HEK293 (cell line): ENCODE measurements around the gene IRF1.
A peak's percentile ranks its signal among the peaks of the same experiment; 100 is the strongest.

Source experiments
- CTCF ChIA-PET: fragments of 350-600 bp; formaldehyde crosslinking; extraction: SDS; loops from one replicate; lab custom pipeline; 2021; ENCODE audit warnings: antibody characterized with exemption; lab: Yijun Ruan, JAX
- POLR2A ChIA-PET: fragments of 300-600 bp; formaldehyde crosslinking; extraction: SDS; loops from one replicate; lab custom pipeline; 2020; ENCODE audit warnings: antibody characterized with exemption, inconsistent platforms; lab: Yijun Ruan, JAX
- H3K27ac ChIP-seq: fragments of 200-500 bp; sonication (Bioruptor generic); 2 replicates; pipeline ENCODE4 v1.5.1; 2014; ENCODE audit warnings: low read depth, low read length, control low read depth, inconsistent platforms; ENCODE audit errors: extremely low read depth
- H3K36me3 ChIP-seq, 2 experiments: fragments of 200-500 bp in 1 of 2; sonication (Bioruptor generic) in 1 of 2; 1 replicate in 1 of 2; 2 replicates in 1 of 2; pipeline ENCODE4 v1.5.1; 2014 to 2017; ENCODE audit warnings: inconsistent platforms in 2 of 2, low read length in 2 of 2; ENCODE audit not compliant: control insufficient read depth in 2 of 2, insufficient read depth in 1 of 2
- H3K4me1 ChIP-seq: fragments of 200-500 bp; sonication (Bioruptor generic); 2 replicates; pipeline ENCODE4 v1.5.1; 2014; ENCODE audit warnings: mild to moderate bottlenecking, low read length, inconsistent platforms; ENCODE audit not compliant: control insufficient read depth, insufficient read depth
- H3K4me3 ChIP-seq: 2 replicates; pipeline ENCODE4 v1.5.1; 2011; ENCODE audit warnings: low read depth, mild to moderate bottlenecking, control low read depth, low read length, moderate library complexity
- H3K9me3 ChIP-seq: fragments of 200-500 bp; sonication (Bioruptor generic); 2 replicates; pipeline ENCODE4 v1.5.1; 2014; ENCODE audit warnings: low read depth, low read length, inconsistent platforms; ENCODE audit not compliant: control insufficient read depth, insufficient read depth
- EGR2 ChIP-seq: fragments of 450-650 bp; formaldehyde crosslinking; IDR thresholded peaks from 2 replicates; pipeline ENCODE4 v1.5.1; 2016; ENCODE audit warnings: low read depth, missing biosample characterization, missing genetic modification characterization
- GLIS1 ChIP-seq: fragments of 450-650 bp; formaldehyde crosslinking; IDR thresholded peaks from 2 replicates; pipeline ENCODE4 v1.5.1; 2016; ENCODE audit warnings: missing biosample characterization, missing genetic modification characterization
- MZF1 ChIP-seq: fragments of 450-650 bp; formaldehyde crosslinking; IDR thresholded peaks from 2 replicates; pipeline ENCODE4 v1.5.1; 2017; ENCODE audit warnings: missing biosample characterization, missing genetic modification characterization, borderline replicate concordance
- OSR2 ChIP-seq: fragments of 450-650 bp; formaldehyde crosslinking; IDR thresholded peaks from 2 replicates; pipeline ENCODE4 v1.5.1; 2016; ENCODE audit warnings: missing biosample characterization, missing genetic modification characterization
- WT1 ChIP-seq: fragments of 450-650 bp; formaldehyde crosslinking; IDR thresholded peaks from 2 replicates; pipeline ENCODE4 v1.5.1; 2016; ENCODE audit warnings: missing biosample characterization, missing genetic modification characterization
- ZBTB11 ChIP-seq: fragments of 450-650 bp; formaldehyde crosslinking; conservative IDR thresholded peaks from 2 replicates; pipeline ENCODE4 v1.5.1; 2016; ENCODE audit warnings: low read depth, missing biosample characterization, missing genetic modification characterization
- ZBTB8A ChIP-seq: fragments of 450-650 bp; formaldehyde crosslinking; IDR thresholded peaks from 2 replicates; pipeline ENCODE4 v1.5.1; 2016; ENCODE audit warnings: missing biosample characterization, missing genetic modification characterization
- ZEB2 ChIP-seq: fragments of 450-650 bp; formaldehyde crosslinking; IDR thresholded peaks from 2 replicates; pipeline ENCODE4 v1.5.1; 2016; ENCODE audit warnings: missing biosample characterization, missing genetic modification characterization
- ZFP37 ChIP-seq: fragments of 450-650 bp; formaldehyde crosslinking; IDR thresholded peaks from 2 replicates; pipeline ENCODE4 v1.5.1; 2016; ENCODE audit warnings: missing biosample characterization, missing genetic modification characterization
- ZNF148 ChIP-seq: fragments of 450-650 bp; formaldehyde crosslinking; IDR thresholded peaks from 2 replicates; pipeline ENCODE4 v1.5.0; 2017; ENCODE audit warnings: missing biosample characterization, missing genetic modification characterization, borderline replicate concordance
- ZNF19 ChIP-seq: fragments of 450-650 bp; formaldehyde crosslinking; IDR thresholded peaks from 2 replicates; pipeline ENCODE4; 2016; ENCODE audit warnings: missing biosample characterization, missing genetic modification characterization, low read depth
- ZNF292 ChIP-seq: fragments of 450-650 bp; formaldehyde crosslinking; IDR thresholded peaks from 2 replicates; pipeline ENCODE4 v1.5.1; 2016; ENCODE audit warnings: low read depth, missing biosample characterization, missing genetic modification characterization, borderline replicate concordance
- ZNF514 ChIP-seq: fragments of 450-650 bp; formaldehyde crosslinking; IDR thresholded peaks from 2 replicates; pipeline ENCODE4 v1.5.1; 2016; ENCODE audit warnings: missing biosample characterization, missing genetic modification characterization
- ZNF558 ChIP-seq: fragments of 450-650 bp; formaldehyde crosslinking; IDR thresholded peaks from 2 replicates; pipeline ENCODE4 v1.5.1; 2016; ENCODE audit warnings: missing biosample characterization, missing genetic modification characterization
- ZNF571 ChIP-seq: fragments of 450-650 bp; formaldehyde crosslinking; IDR thresholded peaks from 2 replicates; pipeline ENCODE4 v1.5.0; 2017; ENCODE audit warnings: missing biosample characterization, missing genetic modification characterization
- ZNF600 ChIP-seq: fragments of 450-650 bp; formaldehyde crosslinking; IDR thresholded peaks from 2 replicates; pipeline ENCODE4 v1.5.1; 2016; ENCODE audit warnings: missing biosample characterization, missing genetic modification characterization
- ZNF629 ChIP-seq: fragments of 450-650 bp; formaldehyde crosslinking; IDR thresholded peaks from 2 replicates; pipeline ENCODE4 v1.5.1; 2017; ENCODE audit warnings: missing biosample characterization, missing genetic modification characterization
- ZNF645 ChIP-seq: fragments of 450-650 bp; formaldehyde crosslinking; IDR thresholded peaks from 2 replicates; pipeline ENCODE4; 2016; ENCODE audit warnings: missing biosample characterization, missing genetic modification characterization
- ZNF768 ChIP-seq: fragments of 450-650 bp; formaldehyde crosslinking; IDR thresholded peaks from 2 replicates; pipeline ENCODE4 v1.5.1; 2018; ENCODE audit warnings: missing biosample characterization, mild to moderate bottlenecking, missing genetic modification characterization
- ZSCAN16 ChIP-seq: fragments of 450-650 bp; formaldehyde crosslinking; IDR thresholded peaks from 2 replicates; pipeline ENCODE4 v1.5.1; 2016; ENCODE audit warnings: missing biosample characterization, missing genetic modification characterization

IRF1 gene

GRCh38 chr5:132490484-132491367, at the start of gene IRF1 (continued):
- TF ChIP-seq ZNF645 (tag by site-specific recombination) (no peak), ZNF600 (tag by site-specific recombination) (0 out of 2 replicates have a peak, but pooled peaks have one; percentile 52), GLIS1 (peak; percentile 61), ZSCAN16 (tag by site-specific recombination) (0 out of 2 replicates have a peak, but pooled peaks have one; percentile 44), ZNF629 (tag by site-specific recombination) (no peak; the same call in 1 of the 2 replicates), ZFP37 (tag by site-specific recombination) (no peak), OSR2 (tag by site-specific recombination) (no peak)

- POLR2A ChIA-PET, result no interaction called here
These were observed 49.6 kb upstream of the IRF1 start for GRCh38 chr5:132540149-132540548.

More at GRCh38 chr5:132540149-132540548, 49.6 kb upstream of the IRF1 start:
- CTCF ChIA-PET, result no interaction called here
- no peaks in the 10 kb centered on the region for H3K36me3 ChIP-seq
- no peak overlapping the region for H3K4me3 ChIP-seq
- H3K9me3 ChIP-seq, result no peaks in the 10 kb centered on the region
- H3K27ac ChIP-seq, result no peak overlapping the region
- TF ChIP-seq MZF1 (no peak), WT1 (tag by site-specific recombination) (no peak), ZNF148 (no peak), ZNF292 (tag by site-specific recombination) (no peak), ZNF558 (no peak), ZBTB8A (no peak), ZEB2 (tag by site-specific recombination) (no peak), ZNF19 (tag by site-specific recombination) (no peak), ZNF514 (tag by site-specific recombination) (no peak), ZBTB11 (tag by site-specific recombination) (no peak), ZNF571 (tag by site-specific recombination) (no peak), ZNF768 (no peak), EGR2 (tag by site-specific recombination) (no peak)
- no peaks in the 10 kb centered on the region for H3K4me1 ChIP-seq
